Measurements from ENCODE around the gene SMAD3. TPM values are rescaled to one million over a fixed set of nuclear protein-coding genes. Genes with fewer than 3 reads are reported as not detected.

The SMAD3 gene
- total and polyA plus RNA-seq, 2 of the 8 experiments (the other 6 are each of a cell fraction or from before 2014, with no cell fraction given) = 10.1 to 12.4 TPM

GRCh38 chr15:67156834-67157233, 91.4 kb downstream of the SMAD3 start:
- Histone ChIP-seq H2BK120ac (replicated peaks; ENCODE audit: low read depth, low read length) (no peak overlapping the region), H2BK12ac (ENCODE audit: low read depth, low read length) (no peak overlapping the region), H3K4ac (replicated peaks; ENCODE audit: insufficient read length, low read depth, low read length) (no peak overlapping the region), H3K4me1 (replicated peaks in 1 of 4; ENCODE audit: control insufficient read depth in 3 of 4, insufficient read depth in 4 of 4, low read length in 3 of 4) (peaks cover 0 to 10% (median 6%) of the 10 kb centered on the region in 4 experiments; a peak in 4 of 7 replicates), H3K4me3 (ENCODE audit: extremely low read depth in 1 of 4, insufficient read depth in 2 of 4, low read depth in 3 of 4, low read length in 4 of 4) (no peak overlapping the region), H4K91ac (replicated peaks; ENCODE audit: insufficient read length, low read length) (no peak overlapping the region), H3K9ac (replicated peaks in 1 of 4; ENCODE audit: extremely low read depth in 1 of 4, low read depth in 3 of 4, low read length in 3 of 4) (no peak overlapping the region), H2AK5ac (ENCODE audit: low read depth, low read length) (no peak overlapping the region), H3K23me2 (ENCODE audit: low read depth, low read length) (no peaks in the 10 kb centered on the region), H3K14ac (ENCODE audit: insufficient read length) (no peak overlapping the region), H3K18ac (ENCODE audit: extremely low read depth, low read length) (no peak overlapping the region), H4K8ac (ENCODE audit: extremely low read depth, insufficient read depth, low read length) (no peak overlapping the region), H3K23ac (ENCODE audit: insufficient read length) (no peak overlapping the region), H4K5ac (ENCODE audit: insufficient read length, low read depth, low read length) (no peak overlapping the region), H2BK15ac (ENCODE audit: low read length) (no peak overlapping the region), H2AFZ (ENCODE audit: low read length) (no peak overlapping the region), H3K79me1 (ENCODE audit: low read depth, low read length) (no peaks in the 10 kb centered on the region; the same call in 1 of the 2 replicates), H2BK20ac (ENCODE audit: low read length) (no peak overlapping the region), H3K9me3 (ENCODE audit: insufficient read depth in 2 of 2, low read depth in 1 of 2, low read length in 1 of 2) (no peaks in the 10 kb centered on the region), H3K27ac (ENCODE audit: low read depth, low read length) (no peak overlapping the region), H3K36me3 (ENCODE audit: control insufficient read depth in 2 of 4, insufficient read depth in 4 of 4, low read length in 3 of 4) (no peaks in the 10 kb centered on the region), H4K20me1 (replicated peaks in 1 of 2; ENCODE audit: control insufficient read depth in 1 of 2, insufficient read depth in 2 of 2, low read length in 2 of 2) (no peaks in the 10 kb centered on the region), H3K56ac (replicated peaks; ENCODE audit: insufficient read length, low read depth, low read length) (no peak overlapping the region), H3K79me2 (ENCODE audit: control insufficient read depth in 1 of 2, insufficient read depth in 2 of 2, low read length in 2 of 2) (no peaks in the 10 kb centered on the region), H2BK5ac (ENCODE audit: low read depth, low read length) (no peak overlapping the region), H3K4me2 (ENCODE audit: insufficient read depth in 1 of 2, low read depth in 2 of 2, low read length in 2 of 2) (no peak overlapping the region), H3K27me3 (replicated peaks in 1 of 4; ENCODE audit: control insufficient read depth in 3 of 4, extremely low read depth in 1 of 4, insufficient read depth in 3 of 4, low read length in 3 of 4) (no peaks in the 10 kb centered on the region)
- FAIRE-seq (no peak), DNase-seq (ENCODE audit: low read depth in 1 of 2, low spot score in 2 of 2) (no peak)
- ChIA-PET POLR2A (ENCODE audit: partially characterized antibody) (interaction anchor here (0.5 to 1.4 kb wide), 2 partner anchors 8 to 19 kb away, joined by 3 to 4 read pairs; no protein-coding TSS in a partner anchor), CTCF (ENCODE audit: partially characterized antibody) (interaction anchor here (0.8 kb wide), 1 partner anchor 13 kb away, joined by 4 read pairs; no protein-coding TSS in a partner anchor)
- 94% methylated on average over 3 of the region's 3 CpGs; no CpG with 5 or more reads in 1 of the 2 experiments for WGBS, 2 experiments (ENCODE audit: extremely low coverage in 1 of 2, insufficient coverage in 1 of 2, insufficient read length in 1 of 2, insufficient replicate concordance in 2 of 2, low coverage in 1 of 2, low lambda C conversion rate in 2 of 2, missing lambda C conversion rate in 1 of 2)
- TF ChIP-seq SP1 (IDR thresholded peaks at IDR 0.05; ENCODE audit: low read depth, low read length) = no peak
- no peak for TF ChIP-seq JUN (IDR thresholded peaks at IDR 0.05; ENCODE audit: low read depth, low read length)
- no peak for TF ChIP-seq CBX5 (IDR thresholded peaks at IDR 0.05; ENCODE audit: low read depth, low read length)
- TF ChIP-seq NRF1 (IDR thresholded peaks at IDR 0.05; ENCODE audit: low read depth, low read length) = no peak
- TF ChIP-seq FOSL1 (IDR thresholded peaks at IDR 0.05; ENCODE audit: insufficient read depth, low read depth, low read length) = no peak
- TF ChIP-seq JUND (IDR thresholded peaks at IDR 0.05; ENCODE audit: low read length) = no peak
- no peak for TF ChIP-seq SP4 (IDR thresholded peaks at IDR 0.05; ENCODE audit: low read length)
- TF ChIP-seq TEAD4 (IDR thresholded peaks at IDR 0.05; ENCODE audit: low read depth, low read length) = no peak
- no peak for TF ChIP-seq RXRA (IDR thresholded peaks at IDR 0.05; ENCODE audit: insufficient read depth, low read depth, low read length)
- TF ChIP-seq BCL11A (IDR thresholded peaks at IDR 0.05; ENCODE audit: low read depth in 2 of 2, low read length in 2 of 2) = no peak
- TF ChIP-seq YY1 (IDR thresholded peaks at IDR 0.05; ENCODE audit: low read depth, low read length) = no peak
- TF ChIP-seq, protein P1, sequence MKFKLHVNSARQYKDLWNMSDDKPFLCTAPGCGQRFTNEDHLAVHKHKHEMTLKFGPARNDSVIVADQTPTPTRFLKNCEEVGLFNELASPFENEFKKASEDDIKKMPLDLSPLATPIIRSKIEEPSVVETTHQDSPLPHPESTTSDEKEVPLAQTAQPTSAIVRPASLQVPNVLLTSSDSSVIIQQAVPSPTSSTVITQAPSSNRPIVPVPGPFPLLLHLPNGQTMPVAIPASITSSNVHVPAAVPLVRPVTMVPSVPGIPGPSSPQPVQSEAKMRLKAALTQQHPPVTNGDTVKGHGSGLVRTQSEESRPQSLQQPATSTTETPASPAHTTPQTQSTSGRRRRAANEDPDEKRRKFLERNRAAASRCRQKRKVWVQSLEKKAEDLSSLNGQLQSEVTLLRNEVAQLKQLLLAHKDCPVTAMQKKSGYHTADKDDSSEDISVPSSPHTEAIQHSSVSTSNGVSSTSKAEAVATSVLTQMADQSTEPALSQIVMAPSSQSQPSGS (IDR thresholded peaks at IDR 0.05; ENCODE audit: low read length) = no peak
- TF ChIP-seq ASH2L (IDR thresholded peaks at IDR 0.05; ENCODE audit: low read length) = no peak
- TF ChIP-seq SP2 (IDR thresholded peaks at IDR 0.05; ENCODE audit: low read length) = no peak
- TF ChIP-seq TBP (IDR thresholded peaks at IDR 0.05; ENCODE audit: low read depth, low read length) = no peak

Measured in H1 (cell line).